ENCODE data around the gene ATP1B1.

- TF ChIP-seq CTCF (IDR thresholded peaks at IDR 0.05) (no peak), POLR2A (IDR thresholded peaks at IDR 0.05) (no peak), EP300 (IDR thresholded peaks at IDR 0.05) (no peak)
Observed at GRCh38 chr1:169064103-169064502, 42.4 kb upstream of the ATP1B1 start.
